H1 (cell line): ENCODE data around the gene RIN3.
"Not testable (repeated sequence)": the region's sequence is repeated elsewhere in the genome, so short reads cannot be mapped to it uniquely, and the experiment has no call there.

ENCODE experiments used
- ATF2 ChIP-seq: IDR thresholded peaks from 2 replicates; pipeline ENCODE4 v1.6.1; 2012; ENCODE audit warnings: low read length, inconsistent platforms
- CTBP2 ChIP-seq: IDR thresholded peaks from 2 replicates; pipeline ENCODE4 v1.7.0; 2011; ENCODE audit warnings: borderline replicate concordance, mild to moderate bottlenecking, moderate library complexity, mixed read lengths, low read length; ENCODE audit not compliant: insufficient read depth, insufficient read length
- EZH2 ChIP-seq: fragments of 200-600 bp; sonication (generic); IDR thresholded peaks from 2 replicates; pipeline ENCODE4 v1.7.1; 2012; ENCODE audit warnings: low read depth, mild to moderate bottlenecking, moderate library complexity, low read length, inconsistent platforms; ENCODE audit not compliant: severe bottlenecking
- KDM1A ChIP-seq: fragments of 200-600, 300-600 bp; sonication (generic); IDR thresholded peaks from 2 replicates; pipeline ENCODE4 v1.7.1; 2016; ENCODE audit warnings: mild to moderate bottlenecking, low read length, borderline replicate concordance
- MAFK ChIP-seq: IDR thresholded peaks from 2 replicates; pipeline ENCODE4 v1.6.1; 2012; ENCODE audit warnings: low read depth, mild to moderate bottlenecking, improper control_type of control experiment, low read length
- PHF8 ChIP-seq: fragments of 200-600 bp; sonication (generic); conservative IDR thresholded peaks from 2 replicates; pipeline ENCODE4 v1.7.1; 2012; ENCODE audit warnings: low read depth, mild to moderate bottlenecking, inconsistent platforms, low read length, moderate library complexity
- POLR2A ChIP-seq, 2 experiments: IDR thresholded peaks; 1 replicate in 1 of 2; 2 replicates in 1 of 2; pipeline ENCODE4 v1.6.1; 2011; ENCODE audit warnings: low read depth in 2 of 2, low read length in 2 of 2, mild to moderate bottlenecking in 2 of 2; ENCODE audit errors: control extremely low read depth in 1 of 2
- POLR2AphosphoS5 ChIP-seq: IDR thresholded peaks from 2 replicates; pipeline ENCODE4 v1.6.1; 2011; ENCODE audit warnings: low read depth, low read length
- TCF12 ChIP-seq: IDR thresholded peaks from 2 replicates; pipeline ENCODE4 v1.6.1; 2011; ENCODE audit warnings: low read depth, mild to moderate bottlenecking, low read length
- TF ChIP-seq, protein P1 (sequence below), 3 experiments: IDR thresholded peaks; 1 replicate in 2 of 3; 2 replicates in 1 of 3; pipeline versions ENCODE4 v1.5.1 to v1.6.1; 2011; ENCODE audit warnings: low read length in 3 of 3, mild to moderate bottlenecking in 3 of 3, inconsistent platforms in 2 of 3, low read depth in 1 of 3, moderate library complexity in 1 of 3; ENCODE audit not compliant: insufficient read depth in 1 of 3; ENCODE audit errors: control extremely low read depth in 1 of 3
- TF ChIP-seq, protein P2 (sequence below): fragments of 300-600 bp; sonication (generic); IDR thresholded peaks from 2 replicates; pipeline ENCODE4 v1.7.1; 2012; ENCODE audit warnings: low read length, moderate library complexity, mild to moderate bottlenecking, inconsistent platforms; ENCODE audit not compliant: insufficient replicate concordance

GRCh38 chr14:92536231-92536630, 22.6 kb downstream of the RIN3 start:
- TF ChIP-seq EZH2; MAFK; ATF2; POLR2A (IDR thresholded peaks at IDR 0.05; ENCODE audit: control extremely low read depth in 1 of 2, low read depth in 2 of 2, low read length in 2 of 2); CTBP2; POLR2AphosphoS5; PHF8; TCF12; KDM1A: not testable (repeated sequence)
- TF ChIP-seq, protein P1, sequence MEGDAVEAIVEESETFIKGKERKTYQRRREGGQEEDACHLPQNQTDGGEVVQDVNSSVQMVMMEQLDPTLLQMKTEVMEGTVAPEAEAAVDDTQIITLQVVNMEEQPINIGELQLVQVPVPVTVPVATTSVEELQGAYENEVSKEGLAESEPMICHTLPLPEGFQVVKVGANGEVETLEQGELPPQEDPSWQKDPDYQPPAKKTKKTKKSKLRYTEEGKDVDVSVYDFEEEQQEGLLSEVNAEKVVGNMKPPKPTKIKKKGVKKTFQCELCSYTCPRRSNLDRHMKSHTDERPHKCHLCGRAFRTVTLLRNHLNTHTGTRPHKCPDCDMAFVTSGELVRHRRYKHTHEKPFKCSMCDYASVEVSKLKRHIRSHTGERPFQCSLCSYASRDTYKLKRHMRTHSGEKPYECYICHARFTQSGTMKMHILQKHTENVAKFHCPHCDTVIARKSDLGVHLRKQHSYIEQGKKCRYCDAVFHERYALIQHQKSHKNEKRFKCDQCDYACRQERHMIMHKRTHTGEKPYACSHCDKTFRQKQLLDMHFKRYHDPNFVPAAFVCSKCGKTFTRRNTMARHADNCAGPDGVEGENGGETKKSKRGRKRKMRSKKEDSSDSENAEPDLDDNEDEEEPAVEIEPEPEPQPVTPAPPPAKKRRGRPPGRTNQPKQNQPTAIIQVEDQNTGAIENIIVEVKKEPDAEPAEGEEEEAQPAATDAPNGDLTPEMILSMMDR (IDR thresholded peaks at IDR 0.05; ENCODE audit: control extremely low read depth in 1 of 3, insufficient read depth in 1 of 3, low read depth in 1 of 3, low read length in 3 of 3) = not testable (repeated sequence)
- TF ChIP-seq, protein P2, sequence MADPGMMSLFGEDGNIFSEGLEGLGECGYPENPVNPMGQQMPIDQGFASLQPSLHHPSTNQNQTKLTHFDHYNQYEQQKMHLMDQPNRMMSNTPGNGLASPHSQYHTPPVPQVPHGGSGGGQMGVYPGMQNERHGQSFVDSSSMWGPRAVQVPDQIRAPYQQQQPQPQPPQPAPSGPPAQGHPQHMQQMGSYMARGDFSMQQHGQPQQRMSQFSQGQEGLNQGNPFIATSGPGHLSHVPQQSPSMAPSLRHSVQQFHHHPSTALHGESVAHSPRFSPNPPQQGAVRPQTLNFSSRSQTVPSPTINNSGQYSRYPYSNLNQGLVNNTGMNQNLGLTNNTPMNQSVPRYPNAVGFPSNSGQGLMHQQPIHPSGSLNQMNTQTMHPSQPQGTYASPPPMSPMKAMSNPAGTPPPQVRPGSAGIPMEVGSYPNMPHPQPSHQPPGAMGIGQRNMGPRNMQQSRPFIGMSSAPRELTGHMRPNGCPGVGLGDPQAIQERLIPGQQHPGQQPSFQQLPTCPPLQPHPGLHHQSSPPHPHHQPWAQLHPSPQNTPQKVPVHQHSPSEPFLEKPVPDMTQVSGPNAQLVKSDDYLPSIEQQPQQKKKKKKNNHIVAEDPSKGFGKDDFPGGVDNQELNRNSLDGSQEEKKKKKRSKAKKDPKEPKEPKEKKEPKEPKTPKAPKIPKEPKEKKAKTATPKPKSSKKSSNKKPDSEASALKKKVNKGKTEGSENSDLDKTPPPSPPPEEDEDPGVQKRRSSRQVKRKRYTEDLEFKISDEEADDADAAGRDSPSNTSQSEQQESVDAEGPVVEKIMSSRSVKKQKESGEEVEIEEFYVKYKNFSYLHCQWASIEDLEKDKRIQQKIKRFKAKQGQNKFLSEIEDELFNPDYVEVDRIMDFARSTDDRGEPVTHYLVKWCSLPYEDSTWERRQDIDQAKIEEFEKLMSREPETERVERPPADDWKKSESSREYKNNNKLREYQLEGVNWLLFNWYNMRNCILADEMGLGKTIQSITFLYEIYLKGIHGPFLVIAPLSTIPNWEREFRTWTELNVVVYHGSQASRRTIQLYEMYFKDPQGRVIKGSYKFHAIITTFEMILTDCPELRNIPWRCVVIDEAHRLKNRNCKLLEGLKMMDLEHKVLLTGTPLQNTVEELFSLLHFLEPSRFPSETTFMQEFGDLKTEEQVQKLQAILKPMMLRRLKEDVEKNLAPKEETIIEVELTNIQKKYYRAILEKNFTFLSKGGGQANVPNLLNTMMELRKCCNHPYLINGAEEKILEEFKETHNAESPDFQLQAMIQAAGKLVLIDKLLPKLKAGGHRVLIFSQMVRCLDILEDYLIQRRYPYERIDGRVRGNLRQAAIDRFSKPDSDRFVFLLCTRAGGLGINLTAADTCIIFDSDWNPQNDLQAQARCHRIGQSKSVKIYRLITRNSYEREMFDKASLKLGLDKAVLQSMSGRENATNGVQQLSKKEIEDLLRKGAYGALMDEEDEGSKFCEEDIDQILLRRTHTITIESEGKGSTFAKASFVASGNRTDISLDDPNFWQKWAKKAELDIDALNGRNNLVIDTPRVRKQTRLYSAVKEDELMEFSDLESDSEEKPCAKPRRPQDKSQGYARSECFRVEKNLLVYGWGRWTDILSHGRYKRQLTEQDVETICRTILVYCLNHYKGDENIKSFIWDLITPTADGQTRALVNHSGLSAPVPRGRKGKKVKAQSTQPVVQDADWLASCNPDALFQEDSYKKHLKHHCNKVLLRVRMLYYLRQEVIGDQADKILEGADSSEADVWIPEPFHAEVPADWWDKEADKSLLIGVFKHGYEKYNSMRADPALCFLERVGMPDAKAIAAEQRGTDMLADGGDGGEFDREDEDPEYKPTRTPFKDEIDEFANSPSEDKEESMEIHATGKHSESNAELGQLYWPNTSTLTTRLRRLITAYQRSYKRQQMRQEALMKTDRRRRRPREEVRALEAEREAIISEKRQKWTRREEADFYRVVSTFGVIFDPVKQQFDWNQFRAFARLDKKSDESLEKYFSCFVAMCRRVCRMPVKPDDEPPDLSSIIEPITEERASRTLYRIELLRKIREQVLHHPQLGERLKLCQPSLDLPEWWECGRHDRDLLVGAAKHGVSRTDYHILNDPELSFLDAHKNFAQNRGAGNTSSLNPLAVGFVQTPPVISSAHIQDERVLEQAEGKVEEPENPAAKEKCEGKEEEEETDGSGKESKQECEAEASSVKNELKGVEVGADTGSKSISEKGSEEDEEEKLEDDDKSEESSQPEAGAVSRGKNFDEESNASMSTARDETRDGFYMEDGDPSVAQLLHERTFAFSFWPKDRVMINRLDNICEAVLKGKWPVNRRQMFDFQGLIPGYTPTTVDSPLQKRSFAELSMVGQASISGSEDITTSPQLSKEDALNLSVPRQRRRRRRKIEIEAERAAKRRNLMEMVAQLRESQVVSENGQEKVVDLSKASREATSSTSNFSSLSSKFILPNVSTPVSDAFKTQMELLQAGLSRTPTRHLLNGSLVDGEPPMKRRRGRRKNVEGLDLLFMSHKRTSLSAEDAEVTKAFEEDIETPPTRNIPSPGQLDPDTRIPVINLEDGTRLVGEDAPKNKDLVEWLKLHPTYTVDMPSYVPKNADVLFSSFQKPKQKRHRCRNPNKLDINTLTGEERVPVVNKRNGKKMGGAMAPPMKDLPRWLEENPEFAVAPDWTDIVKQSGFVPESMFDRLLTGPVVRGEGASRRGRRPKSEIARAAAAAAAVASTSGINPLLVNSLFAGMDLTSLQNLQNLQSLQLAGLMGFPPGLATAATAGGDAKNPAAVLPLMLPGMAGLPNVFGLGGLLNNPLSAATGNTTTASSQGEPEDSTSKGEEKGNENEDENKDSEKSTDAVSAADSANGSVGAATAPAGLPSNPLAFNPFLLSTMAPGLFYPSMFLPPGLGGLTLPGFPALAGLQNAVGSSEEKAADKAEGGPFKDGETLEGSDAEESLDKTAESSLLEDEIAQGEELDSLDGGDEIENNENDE = not testable (repeated sequence)
